ENCODE measurements around the gene PDE4D.
"Not testable (repeated sequence)": the region's sequence is repeated elsewhere in the genome, so short reads cannot be mapped to it uniquely, and the experiment has no call there.

Gene PDE4D

GRCh38 chr5:59785676-59786333 is 107.7 kb downstream of the PDE4D start:
- Histone ChIP-seq H3K27ac (no peak overlapping the region), H3K4me3 (no peak overlapping the region)
- no peak for DNase-seq (ENCODE audit: low spot score)
- TF ChIP-seq CTCF (IDR thresholded peaks at IDR 0.05), result no peak

GRCh38 chr5:59784708-59785107 is 108.8 kb downstream of the PDE4D start:
- H3K27ac ChIP-seq; DNase-seq (ENCODE audit: low spot score); H3K4me3 ChIP-seq: not testable (repeated sequence)

- H3K4me3 ChIP-seq, result no peak overlapping the region
- no peak for DNase-seq (ENCODE audit: low spot score)
Measured at GRCh38 chr5:59783264-59783663, 110.3 kb downstream of the PDE4D start.

DNA sequence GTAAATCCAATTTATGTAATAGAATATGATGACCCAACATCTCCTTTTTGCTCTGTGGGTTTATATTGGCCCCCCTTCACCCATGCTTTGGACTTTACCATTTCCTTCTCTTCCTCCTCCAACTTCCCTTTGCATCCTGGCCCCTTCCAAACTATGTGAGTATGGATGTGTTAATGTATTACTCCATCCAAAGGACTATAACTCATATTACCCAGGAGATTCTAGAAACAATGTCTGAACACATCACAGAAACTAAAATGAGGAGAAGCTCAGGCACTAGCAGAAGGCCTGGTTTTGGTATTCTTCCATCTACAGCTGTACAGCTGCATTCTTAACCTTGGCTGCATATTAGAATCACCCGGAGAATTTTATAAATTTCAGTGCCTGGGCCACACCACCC is 110.7 kb downstream of the PDE4D start:
- TF ChIP-seq CTCF (IDR thresholded peaks at IDR 0.05), result no peak
- Histone ChIP-seq H3K27ac (no peak overlapping the region), H3K4me3 (no peak overlapping the region)
- DNase-seq (ENCODE audit: low spot score), result no peak

More at GRCh38 chr5:59783264-59783663, 110.3 kb downstream of the PDE4D start:
- TF ChIP-seq CTCF (IDR thresholded peaks at IDR 0.05), result no peak
- H3K27ac ChIP-seq, result no peak overlapping the region

GRCh38 chr5:59779453-59779852 is 114.1 kb downstream of the PDE4D start:
- H3K27ac ChIP-seq, result no peak overlapping the region
- H3K4me3 ChIP-seq, result no peak overlapping the region
- DNase-seq (ENCODE audit: low spot score), result no peak
- TF ChIP-seq CTCF (IDR thresholded peaks at IDR 0.05), result no peak

GRCh38 chr5:59777028-59777427 is 116.5 kb downstream of the PDE4D start:
- Histone ChIP-seq H3K4me3 (no peak overlapping the region), H3K27ac (no peak overlapping the region)
- no peak for DNase-seq (ENCODE audit: low spot score)
- TF ChIP-seq CTCF (IDR thresholded peaks at IDR 0.05), result no peak

GRCh38 chr5:59773294-59773693 is 120.2 kb downstream of the PDE4D start:
- no peak for DNase-seq (ENCODE audit: low spot score)
- TF ChIP-seq CTCF (IDR thresholded peaks at IDR 0.05), result no peak
- no peak overlapping the region for H3K27ac ChIP-seq
- no peak overlapping the region for H3K4me3 ChIP-seq
